Measurements from ENCODE around the gene SARS1. TPM values are rescaled to one million over a fixed set of nuclear protein-coding genes. Genes with fewer than 3 reads are reported as not detected.

The SARS1 gene
- total and polyA plus RNA-seq, 2 experiments from 2014 or later = 158 to 180 TPM

- H3K27ac ChIP-seq = no peak overlapping the region
- H3K4me3 ChIP-seq = no peak overlapping the region
- H3K9me2 ChIP-seq (replicated peaks; ENCODE audit: insufficient read depth) = no peaks in the 10 kb centered on the region
- no peaks in the 10 kb centered on the region for H4K20me1 ChIP-seq (ENCODE audit: insufficient read depth, poor library complexity, severe bottlenecking)
- no peak for DNase-seq (ENCODE audit: low spot score)
- no peaks in the 10 kb centered on the region for H3K36me3 ChIP-seq (replicated peaks; ENCODE audit: insufficient read depth, low read depth)
- no peaks in the 10 kb centered on the region for H3K79me2 ChIP-seq
- no peaks in the 10 kb centered on the region for H3K9me3 ChIP-seq (ENCODE audit: low read depth)
- H3K4me1 ChIP-seq (ENCODE audit: insufficient read depth) = no peaks in the 10 kb centered on the region
- TF ChIP-seq EZH2phosphoT487 (IDR thresholded peaks at IDR 0.05; ENCODE audit: low read depth, severe bottlenecking, unreplicated experiment) = no peak
- no peak for TF ChIP-seq EZH2 (IDR thresholded peaks at IDR 0.05; ENCODE audit: borderline replicate concordance)
- TF ChIP-seq CTCF (IDR thresholded peaks at IDR 0.05; ENCODE audit: poor library complexity) = no peak
- no peak overlapping the region for H3K4me2 ChIP-seq
- 79% methylated on average over 5 of the region's 5 CpGs for WGBS (ENCODE audit: low lambda C conversion rate, missing lambda C conversion rate)
- no peak overlapping the region for H2AFZ ChIP-seq
- H3K27me3 ChIP-seq = peaks cover 2% of the 10 kb centered on the region
Observed at GRCh38 chr1:109204484-109204883, 9.2 kb upstream of the SARS1 start.

- H3K36me3 ChIP-seq (replicated peaks; ENCODE audit: insufficient read depth, low read depth) = no peaks in the 10 kb centered on the region
- TF ChIP-seq CTCF (IDR thresholded peaks at IDR 0.05; ENCODE audit: poor library complexity) (no peak), EZH2 (IDR thresholded peaks at IDR 0.05; ENCODE audit: borderline replicate concordance) (no peak), EZH2phosphoT487 (IDR thresholded peaks at IDR 0.05; ENCODE audit: low read depth, severe bottlenecking, unreplicated experiment) (no peak)
- H3K9me3 ChIP-seq (ENCODE audit: low read depth) = no peaks in the 10 kb centered on the region
- H3K4me3 ChIP-seq = no peak overlapping the region
- H3K27ac ChIP-seq = no peak overlapping the region
- no peaks in the 10 kb centered on the region for H3K79me2 ChIP-seq
- H4K20me1 ChIP-seq (ENCODE audit: insufficient read depth, poor library complexity, severe bottlenecking) = no peaks in the 10 kb centered on the region
- H3K27me3 ChIP-seq = no peaks in the 10 kb centered on the region
- 83% methylated on average over 2 of the region's 2 CpGs for whole genome bisulfite sequencing (ENCODE audit: low lambda C conversion rate, missing lambda C conversion rate)
- DNase-seq (ENCODE audit: low spot score) = no peak
- no peak overlapping the region for H3K4me2 ChIP-seq
- H2AFZ ChIP-seq = no peak overlapping the region
- no peaks in the 10 kb centered on the region for H3K4me1 ChIP-seq (ENCODE audit: insufficient read depth)
- H3K9me2 ChIP-seq (replicated peaks; ENCODE audit: insufficient read depth) = no peaks in the 10 kb centered on the region
Observed at GRCh38 chr1:109206339-109206738, 7.4 kb upstream of the SARS1 start.

- no peaks in the 10 kb centered on the region for H3K27me3 ChIP-seq
- H3K9me2 ChIP-seq (replicated peaks; ENCODE audit: insufficient read depth) = no peaks in the 10 kb centered on the region
- 90% methylated on average over 7 of the region's 7 CpGs for WGBS (ENCODE audit: low lambda C conversion rate, missing lambda C conversion rate)
- H2AFZ ChIP-seq = no peak overlapping the region
- H3K27ac ChIP-seq = no peak overlapping the region
- no peaks in the 10 kb centered on the region for H3K9me3 ChIP-seq (ENCODE audit: low read depth)
- H3K4me2 ChIP-seq = no peak overlapping the region
- no peaks in the 10 kb centered on the region for H3K36me3 ChIP-seq (replicated peaks; ENCODE audit: insufficient read depth, low read depth)
- no peak for DNase-seq (ENCODE audit: low spot score)
- H3K4me3 ChIP-seq = no peak overlapping the region
- no peaks in the 10 kb centered on the region for H3K4me1 ChIP-seq (ENCODE audit: insufficient read depth)
- no peaks in the 10 kb centered on the region for H4K20me1 ChIP-seq (ENCODE audit: insufficient read depth, poor library complexity, severe bottlenecking)
- H3K79me2 ChIP-seq = no peaks in the 10 kb centered on the region
- no peak for TF ChIP-seq CTCF (IDR thresholded peaks at IDR 0.05; ENCODE audit: poor library complexity)
- no peak for TF ChIP-seq EZH2 (IDR thresholded peaks at IDR 0.05; ENCODE audit: borderline replicate concordance)
- TF ChIP-seq EZH2phosphoT487 (IDR thresholded peaks at IDR 0.05; ENCODE audit: low read depth, severe bottlenecking, unreplicated experiment) = no peak
Observed at GRCh38 chr1:109207467-109208103, 6.1 kb upstream of the SARS1 start.

All from hepatocyte (in vitro differentiated cells).